ENCODE data around the gene RUSF1.
A peak's percentile ranks its signal among the peaks of the same experiment; 100 is the strongest.
"Not testable (repeated sequence)": the region's sequence is repeated elsewhere in the genome, so short reads cannot be mapped to it uniquely, and the experiment has no call there.

RUSF1 gene

GRCh38 chr16:31507929-31508705 lies at the start of gene RUSF1:
TSS of gene RUSF1 (minus strand) at chr16:31508391. CDS start at chr16:31508373, 18 bp downstream.
- DNase-seq, result peak; percentile 94

GRCh38 chr16:31542763-31543162 lies 34.6 kb upstream of the RUSF1 start:
- no peak for DNase-seq

GRCh38 chr16:31539762-31540161 lies 31.6 kb upstream of the RUSF1 start:
- DNase-seq, result not testable (repeated sequence)

- DNase-seq, result not testable (repeated sequence)
Measured at GRCh38 chr16:31538243-31538598, 30.0 kb upstream of the RUSF1 start.

- peak; percentile 19 for DNase-seq
Measured at GRCh38 chr16:31537362-31538242, 29.4 kb upstream of the RUSF1 start.

GRCh38 chr16:31536804-31537361 lies 28.7 kb upstream of the RUSF1 start:
- DNase-seq, result no peak

GRCh38 chr16:31535737-31536136 lies 27.5 kb upstream of the RUSF1 start:
- DNase-seq, result no peak

- DNase-seq, result no peak
Measured at GRCh38 chr16:31532896-31533295, 24.7 kb upstream of the RUSF1 start.

- DNase-seq, result no peak
Measured at GRCh38 chr16:31532120-31532519, 23.9 kb upstream of the RUSF1 start.

GRCh38 chr16:31531096-31531495 lies 22.9 kb upstream of the RUSF1 start:
- no peak for DNase-seq

- DNase-seq, result no peak
Measured at GRCh38 chr16:31530405-31530804, 22.2 kb upstream of the RUSF1 start.

GRCh38 chr16:31529937-31530312 lies 21.7 kb upstream of the RUSF1 start:
- DNase-seq, result no peak

- DNase-seq, result no peak
Measured at GRCh38 chr16:31529108-31529936, 21.1 kb upstream of the RUSF1 start.

- no peak for DNase-seq
Measured at GRCh38 chr16:31528523-31529107, 20.4 kb upstream of the RUSF1 start.

- no peak for DNase-seq
Measured at GRCh38 chr16:31527734-31528274, 19.6 kb upstream of the RUSF1 start, which contains the start of gene AHSP. TSS of gene AHSP (plus strand) at chr16:31527900. CDS start at chr16:31528140, 240 bp downstream.

- no peak for DNase-seq
Measured at GRCh38 chr16:31525113-31525512, 16.9 kb upstream of the RUSF1 start.

- not testable (repeated sequence) for DNase-seq
Measured at GRCh38 chr16:31523768-31524167, 15.6 kb upstream of the RUSF1 start.

GRCh38 chr16:31522071-31522470 lies 13.9 kb upstream of the RUSF1 start:
- no peak for DNase-seq

GRCh38 chr16:31521368-31521767 lies 13.2 kb upstream of the RUSF1 start:
- DNase-seq, result no peak

GRCh38 chr16:31519759-31520431 lies 11.7 kb upstream of the RUSF1 start:
- DNase-seq, result peak; percentile 63

GRCh38 chr16:31517800-31518402 lies 9.7 kb upstream of the RUSF1 start:
- no peak for DNase-seq

Data from NCI-H146 (cell line).